Stimulated activated CD4-positive, alpha-beta T cell treated with anti-CD3 and anti-CD28 coated beads, TNF-alpha, amount 100 ng/mL, for 48 hours (primary cell): Measurements from ENCODE around the gene TOM1L1.

Source experiments
- DNase-seq, 3 donors: peaks; one replicate each; pipeline ENCODE4 v3.0.0-alpha.2; 2020; ENCODE audit warnings: low read depth in 3 of 3

The TOM1L1 gene

DNA sequence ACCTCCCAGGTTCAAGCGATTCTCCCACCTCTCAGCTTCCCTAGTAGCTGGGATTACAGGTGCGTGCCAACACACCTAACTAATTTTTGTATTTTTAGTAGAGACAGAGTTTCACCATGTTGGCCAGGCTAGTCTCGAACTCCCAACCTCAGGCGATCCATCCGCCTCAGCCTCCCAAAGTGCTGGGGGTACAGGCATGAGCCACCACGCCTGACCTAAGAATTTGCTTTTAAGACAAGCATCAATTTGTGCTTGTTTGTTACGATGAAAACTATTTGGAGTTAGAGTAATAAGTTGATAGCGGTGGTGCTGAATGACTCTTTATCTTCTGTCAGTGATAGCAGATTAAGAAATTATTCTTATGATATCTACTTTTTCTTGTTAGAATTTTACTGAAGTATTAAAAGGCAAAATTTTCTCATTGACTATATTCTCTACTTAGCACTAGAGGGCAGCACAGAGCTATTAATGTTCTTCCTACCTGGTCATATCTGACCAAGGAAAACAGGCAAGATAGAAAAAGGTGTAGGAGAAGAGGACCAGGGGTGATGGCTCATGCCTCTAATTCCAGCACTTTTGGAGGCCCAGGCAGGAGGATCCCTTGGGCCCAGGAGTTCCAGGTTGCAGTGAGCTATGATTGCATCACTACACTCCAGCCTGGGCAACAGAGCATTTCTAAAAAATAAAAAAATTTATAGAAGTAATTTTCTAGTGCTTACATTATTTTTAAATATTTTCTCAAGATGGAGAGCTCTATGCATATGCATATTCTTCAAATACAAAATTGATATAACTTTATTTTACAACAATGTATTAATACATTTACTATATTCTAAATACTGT is 92.4 kb downstream of the TOM1L1 start:
- no peak for DNase-seq

DNA sequence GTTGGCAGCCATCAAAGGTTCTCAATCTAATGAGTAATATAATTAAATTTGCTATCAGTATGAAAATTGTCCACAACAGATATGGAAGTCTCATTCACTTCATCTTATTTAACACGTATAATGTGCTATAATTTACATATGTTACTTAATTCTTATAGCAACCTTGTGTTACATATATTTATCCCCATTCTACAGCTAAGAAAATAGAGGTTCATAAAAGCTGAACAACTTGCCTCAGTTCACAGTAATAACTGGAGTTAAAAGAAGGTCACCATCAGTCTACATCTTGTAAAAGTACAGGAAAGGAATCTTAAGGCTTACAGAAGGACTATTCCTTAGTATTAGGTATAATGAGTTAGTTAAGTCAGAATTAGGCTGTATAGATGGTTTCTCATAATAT is 95.8 kb downstream of the TOM1L1 start:
- no peak for DNase-seq

DNA sequence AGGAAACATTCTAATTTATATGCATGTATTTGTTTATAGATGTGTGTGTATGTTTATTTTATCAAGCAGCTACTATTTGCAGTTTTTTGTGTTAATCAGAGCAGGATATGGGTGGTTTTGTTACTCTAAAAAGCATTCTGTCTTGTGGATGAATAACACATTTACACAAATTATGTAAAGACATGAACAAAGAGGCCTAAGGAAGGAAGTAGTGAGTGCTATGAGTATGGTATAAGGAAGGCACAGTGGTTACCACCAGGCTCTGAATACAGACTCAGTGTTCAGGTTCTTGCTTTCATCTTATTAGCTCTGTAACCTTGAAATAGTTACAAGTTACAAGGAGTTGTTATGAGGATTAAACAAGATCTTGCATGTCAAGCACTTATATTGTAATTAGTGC is 101.8 kb downstream of the TOM1L1 start:
- DNase-seq, result no peak

DNA sequence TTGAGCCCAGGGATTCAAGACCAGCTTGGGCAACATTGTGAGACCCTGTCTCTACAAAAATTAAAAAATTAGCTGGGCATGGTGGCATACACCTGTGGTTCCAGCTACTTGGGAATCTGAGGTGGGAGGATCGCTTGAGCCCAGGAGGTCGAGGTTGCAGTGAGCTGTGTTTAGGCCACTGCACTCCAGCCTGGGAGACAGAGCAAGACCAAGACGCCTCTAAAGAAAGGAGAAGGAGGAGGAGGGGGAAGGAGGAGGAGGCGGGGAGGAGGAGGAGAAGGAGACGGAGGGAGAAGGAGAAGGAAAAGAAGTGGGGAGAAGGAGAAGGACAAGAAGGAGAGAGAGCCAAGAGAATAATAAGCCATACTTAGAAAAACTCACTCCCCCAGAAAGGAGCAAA is 103.8 kb downstream of the TOM1L1 start:
- DNase-seq, result no peak

DNA sequence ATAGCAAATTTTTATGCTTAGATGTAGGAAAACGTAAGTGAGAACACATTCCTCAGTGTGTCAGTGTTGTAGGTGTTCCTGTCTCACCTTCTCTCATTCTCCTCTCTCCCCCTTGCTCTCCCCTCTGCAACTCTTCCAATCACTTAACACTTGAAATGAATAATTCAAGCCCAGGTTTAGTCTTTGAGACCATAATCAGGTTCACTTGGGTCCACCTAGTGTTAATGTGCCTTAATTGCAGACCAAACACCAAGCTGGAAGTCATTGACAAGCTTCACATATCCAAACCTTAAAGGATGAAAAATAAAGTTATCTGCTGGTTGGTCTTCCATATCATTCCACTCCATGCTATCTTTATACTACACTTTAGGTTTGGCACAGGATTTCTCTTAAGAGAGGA is 104.9 kb downstream of the TOM1L1 start:
- no peak for DNase-seq
